WI38 (cell line): ENCODE data around the gene NKAPD1.
A peak's percentile ranks its signal among the peaks of the same experiment; 100 is the strongest.
"Not testable (repeated sequence)": the region's sequence is repeated elsewhere in the genome, so short reads cannot be mapped to it uniquely, and the experiment has no call there.

Experiments
- H3K4me3 ChIP-seq: 2 replicates; pipeline ENCODE4 v1.5.1; 2011; ENCODE audit warnings: low read depth, mild to moderate bottlenecking, control low read depth, low read length
- TF ChIP-seq, protein P1 (sequence below): IDR thresholded peaks from 2 replicates; pipeline ENCODE4 v1.5.1; 2012; ENCODE audit warnings: low read depth, mild to moderate bottlenecking, control low read depth, low read length

NKAPD1 gene, protein sequence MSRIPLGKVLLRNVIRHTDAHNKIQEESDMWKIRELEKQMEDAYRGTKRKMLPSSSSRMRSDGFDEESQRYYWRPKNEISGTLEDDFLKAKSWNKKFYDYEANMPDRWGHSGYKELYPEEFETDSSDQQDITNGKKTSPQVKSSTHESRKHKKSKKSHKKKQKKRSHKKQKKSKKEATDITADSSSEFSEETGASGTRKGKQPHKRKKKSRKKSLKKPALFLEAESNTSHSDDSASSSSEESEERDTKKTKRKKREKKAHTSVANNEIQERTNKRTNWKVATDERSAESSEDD

DNA sequence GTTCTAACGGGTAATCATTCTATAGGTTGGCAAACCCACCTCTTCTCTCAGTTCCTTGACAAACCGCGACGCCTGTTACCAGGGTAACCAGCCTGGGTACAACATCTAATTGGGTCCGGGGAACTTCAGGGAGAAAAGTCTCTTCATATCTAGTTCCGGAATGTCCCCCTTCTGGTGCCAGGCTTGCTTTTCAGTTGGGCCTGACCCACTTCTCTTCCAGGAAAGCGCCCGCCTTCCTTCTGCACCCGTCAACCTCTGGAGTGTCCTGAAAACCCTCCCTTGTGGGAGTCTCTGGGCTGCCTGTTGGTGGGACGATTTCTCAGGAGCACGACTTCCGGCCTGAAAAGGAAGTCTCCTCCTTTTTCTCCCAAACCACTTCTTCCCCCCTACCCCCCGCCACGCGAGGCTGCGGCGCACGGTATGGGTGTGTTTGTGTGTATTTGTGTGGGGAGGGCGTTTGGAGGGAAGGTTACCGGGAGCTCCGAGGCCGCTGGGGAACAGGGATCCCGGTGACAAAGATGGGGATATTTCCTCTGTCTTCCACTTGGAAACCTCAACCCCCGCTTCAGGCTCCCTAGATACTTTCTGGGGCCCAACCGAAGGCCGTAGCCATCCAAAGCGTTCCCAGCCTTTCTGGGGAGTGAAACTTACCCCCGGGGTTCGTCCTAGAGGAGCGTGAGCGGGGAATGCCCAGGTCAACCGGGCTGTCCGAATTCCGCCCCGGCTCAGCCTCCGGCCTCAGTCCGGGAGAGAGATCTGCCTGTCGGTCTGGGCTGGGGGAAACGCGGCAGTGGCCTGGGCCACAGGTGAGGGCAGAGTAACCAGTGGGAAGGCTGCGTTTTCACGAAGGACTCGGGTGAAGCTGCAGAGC is at the start of gene NKAPD1, which contains the start of gene PIH1D2:
Gene NKAPD1 (plus strand): TSS at position 359 of the 871 bp plus-strand sequence. CDS start 1,276 bp downstream, outside the sequence.
Gene PIH1D2 (minus strand): TSS at position 77 of the 871 bp plus-strand sequence. CDS start 843 bp downstream, outside the sequence.
- peak within 1 kb of the TSS; percentile 99 for H3K4me3 ChIP-seq
- TF ChIP-seq, protein P1, sequence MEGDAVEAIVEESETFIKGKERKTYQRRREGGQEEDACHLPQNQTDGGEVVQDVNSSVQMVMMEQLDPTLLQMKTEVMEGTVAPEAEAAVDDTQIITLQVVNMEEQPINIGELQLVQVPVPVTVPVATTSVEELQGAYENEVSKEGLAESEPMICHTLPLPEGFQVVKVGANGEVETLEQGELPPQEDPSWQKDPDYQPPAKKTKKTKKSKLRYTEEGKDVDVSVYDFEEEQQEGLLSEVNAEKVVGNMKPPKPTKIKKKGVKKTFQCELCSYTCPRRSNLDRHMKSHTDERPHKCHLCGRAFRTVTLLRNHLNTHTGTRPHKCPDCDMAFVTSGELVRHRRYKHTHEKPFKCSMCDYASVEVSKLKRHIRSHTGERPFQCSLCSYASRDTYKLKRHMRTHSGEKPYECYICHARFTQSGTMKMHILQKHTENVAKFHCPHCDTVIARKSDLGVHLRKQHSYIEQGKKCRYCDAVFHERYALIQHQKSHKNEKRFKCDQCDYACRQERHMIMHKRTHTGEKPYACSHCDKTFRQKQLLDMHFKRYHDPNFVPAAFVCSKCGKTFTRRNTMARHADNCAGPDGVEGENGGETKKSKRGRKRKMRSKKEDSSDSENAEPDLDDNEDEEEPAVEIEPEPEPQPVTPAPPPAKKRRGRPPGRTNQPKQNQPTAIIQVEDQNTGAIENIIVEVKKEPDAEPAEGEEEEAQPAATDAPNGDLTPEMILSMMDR: no peak

DNA sequence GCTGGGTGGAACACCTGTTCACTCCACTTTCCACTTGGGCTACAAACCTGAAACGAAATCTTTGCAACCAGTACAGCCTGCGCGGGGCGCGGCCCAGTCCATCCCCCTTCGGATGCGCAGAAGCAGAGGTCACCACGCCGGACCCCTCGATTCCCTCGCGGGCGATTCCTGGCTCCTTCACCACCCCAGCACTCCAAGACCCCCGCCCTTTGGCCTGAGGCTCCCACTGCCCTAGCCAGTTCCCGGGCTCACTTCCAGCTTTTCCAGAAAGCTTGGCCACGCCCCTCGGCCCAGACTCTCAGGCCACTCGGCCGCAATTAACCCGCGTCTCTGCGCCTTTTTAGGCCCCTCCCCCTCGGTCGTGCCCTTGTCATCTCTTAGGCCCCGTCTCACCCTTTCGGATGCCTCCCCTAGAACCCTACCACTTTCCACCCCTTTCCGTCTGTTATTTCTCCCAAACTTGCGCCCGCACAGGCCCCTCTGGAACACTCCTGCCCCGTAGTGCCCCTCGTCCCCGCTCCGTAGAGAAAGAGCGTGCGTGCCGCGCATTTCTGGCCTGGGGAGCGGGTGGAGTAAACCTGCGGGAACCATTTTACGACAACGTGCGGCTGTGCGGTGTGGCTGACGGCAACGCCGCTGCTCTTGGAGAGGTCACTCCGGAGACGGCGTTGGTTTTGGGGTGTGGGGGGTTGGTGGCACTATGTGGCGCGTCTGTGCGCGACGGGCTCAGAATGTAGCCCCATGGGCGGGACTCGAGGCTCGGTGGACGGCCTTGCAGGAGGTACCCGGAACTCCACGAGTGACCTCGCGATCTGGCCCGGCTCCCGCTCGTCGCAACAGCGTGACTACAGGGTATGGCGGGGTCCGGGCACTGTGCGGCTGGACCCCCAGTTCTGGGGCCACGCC is 49.1 kb upstream of the NKAPD1 start, which contains the start of gene DLAT:
Gene DLAT (plus strand): TSS at position 636 of the 906 bp plus-strand sequence. CDS start 65 bp downstream, at position 701.
- TF ChIP-seq, protein P1: no peak
- peak within 1 kb of the TSS; percentile 76 for H3K4me3 ChIP-seq

DNA sequence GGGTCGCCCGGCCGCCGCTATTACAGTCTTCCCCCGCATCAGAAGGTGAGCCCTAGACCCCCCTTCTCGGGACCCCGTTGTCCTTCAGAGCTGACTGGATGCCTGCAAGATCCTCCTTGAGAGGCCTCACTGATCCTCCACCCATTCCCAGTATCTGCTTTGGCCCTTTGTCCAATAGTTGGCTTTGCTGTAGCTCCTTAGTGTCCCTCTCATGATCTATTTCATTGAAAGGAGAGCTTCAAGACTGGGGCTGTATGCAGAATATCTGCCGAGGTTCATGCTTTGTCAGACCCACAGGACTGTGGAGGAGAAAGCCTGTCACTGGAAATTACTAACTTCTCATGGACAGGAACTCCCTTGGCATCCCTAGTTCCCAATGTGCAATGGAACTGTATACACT is 48.4 kb upstream of the NKAPD1 start:
- TF ChIP-seq, protein P1: no peak

DNA sequence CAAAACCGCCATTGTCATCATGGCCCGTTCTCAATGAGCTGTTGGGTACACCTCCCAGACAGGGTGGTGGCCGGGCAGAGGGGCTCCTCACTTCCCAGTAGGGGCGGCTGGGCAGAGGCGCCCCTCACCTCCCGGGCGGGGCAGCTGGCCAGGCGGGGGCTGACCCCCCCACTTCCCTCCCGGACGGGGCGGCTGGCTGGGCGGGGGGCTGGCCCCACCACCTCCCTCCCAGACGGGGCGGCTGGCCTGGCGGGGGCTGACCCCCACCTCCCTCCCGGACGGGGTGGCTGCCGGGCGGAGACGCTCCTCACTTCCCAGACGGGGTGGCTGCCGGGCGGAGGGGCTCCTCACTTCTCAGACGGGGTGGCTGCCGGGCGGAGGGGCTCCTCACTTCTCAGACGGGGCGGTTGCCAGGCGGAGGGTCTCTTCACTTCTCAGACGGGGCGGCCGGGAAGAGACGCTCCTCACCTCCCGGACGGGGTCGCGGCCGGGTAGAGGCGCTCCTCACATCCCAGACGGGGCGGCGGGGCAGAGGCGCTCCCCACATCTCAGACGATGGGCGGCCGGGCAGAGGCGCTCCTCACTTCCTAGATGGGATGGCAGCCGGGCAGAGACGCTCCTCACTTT is 47.2 kb upstream of the NKAPD1 start:
- not testable (repeated sequence) for H3K4me3 ChIP-seq

More for the DNA sequence above, 48.4 kb upstream of the NKAPD1 start:
- peak overlapping the region; percentile 76 for H3K4me3 ChIP-seq

DNA sequence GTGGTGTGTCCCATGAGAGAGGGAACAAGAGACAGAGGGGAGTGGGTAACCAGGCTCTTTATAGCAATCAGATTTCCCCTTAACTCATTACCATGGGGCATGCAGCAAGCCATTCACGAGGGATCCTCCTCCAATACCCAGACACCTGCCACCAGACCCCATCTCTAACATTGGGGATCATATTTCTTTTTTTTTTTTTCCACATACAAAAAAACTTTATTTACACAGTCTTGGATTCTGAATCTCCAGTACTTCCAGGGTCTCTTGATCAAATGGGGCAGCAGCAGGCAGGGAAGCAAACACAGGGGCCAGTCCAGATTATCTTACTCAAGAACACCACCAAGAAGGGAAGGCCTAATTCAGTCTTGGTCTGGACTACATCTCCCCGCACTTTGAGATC is 44.6 kb upstream of the NKAPD1 start:
- H3K4me3 ChIP-seq: no peak overlapping the region
- TF ChIP-seq, protein P1: no peak

DNA sequence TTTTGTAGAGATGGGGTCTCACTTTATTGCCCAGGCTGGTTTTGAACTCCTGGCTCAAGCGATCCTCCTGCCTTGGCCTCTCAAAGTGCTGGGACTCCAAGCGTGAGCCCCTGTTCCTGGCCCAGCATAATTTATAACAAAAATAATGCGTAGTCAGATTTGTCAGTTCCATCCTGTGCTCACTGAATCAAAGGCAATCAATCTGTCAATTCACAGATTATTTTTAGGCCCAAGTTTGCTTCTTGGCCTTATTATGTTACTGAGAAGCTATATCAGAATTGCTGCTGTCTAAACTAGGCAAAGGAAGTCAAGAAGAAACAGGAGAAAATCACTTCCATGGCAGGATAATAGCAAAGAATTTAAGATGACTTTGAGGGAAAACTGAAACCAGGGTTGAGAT is 40.2 kb upstream of the NKAPD1 start:
- TF ChIP-seq, protein P1: no peak

More for the DNA sequence above, 40.2 kb upstream of the NKAPD1 start:
- H3K4me3 ChIP-seq: no peak overlapping the region
